GM23338 (cell line): ENCODE results near the gene MYORG.

ENCODE experiments used
- CREB1 ChIP-seq: fragments of 250-450 bp; sonication (Bioruptor Pico); IDR thresholded peaks from 2 replicates; pipeline ENCODE4 v1.5.0; 2020; ENCODE audit warnings: low read depth, mild to moderate bottlenecking, moderate library complexity
- CTCF ChIP-seq, 2 experiments: fragments of 200-600 bp in 1 of 2; sonication (generic) in 1 of 2; conservative IDR thresholded peaks; 2 replicates each; pipeline versions ENCODE4 v1.5.1 to v1.6.1; 2016 to 2017; ENCODE audit warnings: antibody characterized with exemption in 2 of 2, low read depth in 2 of 2, mild to moderate bottlenecking in 2 of 2, moderate library complexity in 1 of 2
- ETS1 ChIP-seq: IDR thresholded peaks from 2 replicates; pipeline ENCODE4 v1.6.1; 2016; ENCODE audit warnings: antibody characterized with exemption
- EZH2 ChIP-seq: fragments of 200-600 bp; sonication (generic); IDR thresholded peaks from one replicate; pipeline ENCODE4 v1.8.0; 2017; ENCODE audit warnings: antibody characterized with exemption, mild to moderate bottlenecking, low read depth; ENCODE audit not compliant: unreplicated experiment
- EZH2phosphoT487 ChIP-seq: fragments of 200-600 bp; sonication (generic); IDR thresholded peaks from one replicate; pipeline ENCODE4 v1.8.1; 2018; ENCODE audit warnings: antibody characterized with exemption; ENCODE audit not compliant: unreplicated experiment
- JUNB ChIP-seq: IDR thresholded peaks from one replicate; pipeline ENCODE4 v1.6.1; 2016; ENCODE audit warnings: antibody characterized with exemption; ENCODE audit not compliant: unreplicated experiment
- POLR2AphosphoS5 ChIP-seq: IDR thresholded peaks from 2 replicates; pipeline ENCODE4 v1.6.1; 2016; ENCODE audit warnings: antibody characterized with exemption, low read depth
- REST ChIP-seq: IDR thresholded peaks from one replicate; pipeline ENCODE4 v1.6.1; 2018; ENCODE audit warnings: antibody characterized with exemption; ENCODE audit not compliant: unreplicated experiment
- ZNF331 ChIP-seq: fragments of 250-450 bp; sonication (Bioruptor Pico); IDR thresholded peaks from 2 replicates; pipeline ENCODE4 v1.5.0; 2020; ENCODE audit warnings: low read depth, mild to moderate bottlenecking, moderate library complexity

- TF ChIP-seq EZH2 (no peak), CTCF (conservative IDR thresholded peaks at IDR 0.05; ENCODE audit: low read depth in 2 of 2) (peak; percentile 59 to 72), ZNF331 (CRISPR knock-in tag) (no peak), POLR2AphosphoS5 (no peak), EZH2phosphoT487 (no peak), CREB1 (CRISPR knock-in tag) (no peak), JUNB (no peak), REST (no peak), ETS1 (no peak)
These were observed 44.4 kb downstream of the MYORG start for GRCh38 chr9:34332076-34332964.
